Activated naive CD4-positive, alpha-beta T cell treated with anti-CD3 and anti-CD28 coated beads for 36 hours (primary cell): ENCODE measurements around the gene ARRB2. TPM values are rescaled to one million over a fixed set of nuclear protein-coding genes. Genes with fewer than 3 reads are reported as not detected.
"Not testable (repeated sequence)": the region's sequence is repeated elsewhere in the genome, so short reads cannot be mapped to it uniquely, and the experiment has no call there.

Source experiments
- CTCF ChIA-PET: fragments of 350-600 bp; sonication (Branson Sonifier 250); formaldehyde crosslinking; loops from one replicate; lab custom pipeline; 2021; ENCODE audit warnings: antibody characterized with exemption; lab: Charles Lee
- DNase-seq: peaks from one replicate; pipeline ENCODE4 v3.0.0-alpha.2; 2020
- H3K27ac Mint-ChIP-seq: one replicate; pipeline ENCODE4 v1.8.0; 2021; ENCODE audit warnings: mild to moderate bottlenecking, mixed read lengths
- H3K27me3 Mint-ChIP-seq: one replicate; pipeline ENCODE4 v1.8.0; 2021; ENCODE audit warnings: low read depth, mixed read lengths
- H3K36me3 Mint-ChIP-seq: one replicate; pipeline ENCODE4 v1.8.0; 2021; ENCODE audit warnings: low read depth, mixed read lengths
- H3K4me1 Mint-ChIP-seq: one replicate; pipeline ENCODE4 v1.8.0; 2021; ENCODE audit warnings: low read depth, mixed read lengths
- H3K4me3 Mint-ChIP-seq: one replicate; pipeline ENCODE4 v1.8.0; 2021; ENCODE audit warnings: mild to moderate bottlenecking, moderate library complexity, mixed read lengths
- H3K9me3 Mint-ChIP-seq: one replicate; pipeline ENCODE4 v1.8.0; 2021; ENCODE audit warnings: mixed read lengths
- intact Hi-C: fragments of 100-400 bp; cut with micrococcal nuclease; formaldehyde crosslinking; loops from one replicate; pipeline ENCODE4 v1.15.1; 2023
- total RNA-seq, 2 experiments: library from RNA; stranded (reverse); gene quantifications; one replicate each; pipeline ENCODE4 v1.2.3, GENCODE V29; 2021

The ARRB2 gene
- total RNA-seq, 2 experiments from 2014 or later = 169 to 174 TPM

GRCh38 chr17:4704991-4705390, 5.4 kb upstream of the ARRB2 start:
- H3K4me1 Mint-ChIP-seq = peaks cover 58% of the 10 kb centered on the region
- CTCF ChIA-PET = no interaction called here

GRCh38 chr17:4706121-4706520, 4.3 kb upstream of the ARRB2 start:
- H3K36me3 Mint-ChIP-seq = peaks cover 17% of the 10 kb centered on the region
- intact Hi-C loops = no loop called here
- H3K4me1 Mint-ChIP-seq = peaks cover 52% of the 10 kb centered on the region
- no peak for DNase-seq
- no peaks in the 10 kb centered on the region for H3K9me3 Mint-ChIP-seq
- no peaks in the 10 kb centered on the region for H3K27me3 Mint-ChIP-seq
- CTCF ChIA-PET = interaction anchor here (1.0 kb wide), 1 partner anchor 84 kb away, joined by 3 read pairs; no protein-coding TSS in a partner anchor
- H3K27ac Mint-ChIP-seq = no peak overlapping the region
- H3K4me3 Mint-ChIP-seq = peak overlapping the region; percentile 23

More at GRCh38 chr17:4704991-4705390, 5.4 kb upstream of the ARRB2 start:
- H3K4me3 Mint-ChIP-seq = peak overlapping the region; percentile 93
- H3K36me3 Mint-ChIP-seq = peaks cover 14% of the 10 kb centered on the region
- no peaks in the 10 kb centered on the region for H3K9me3 Mint-ChIP-seq
- intact Hi-C loops = no loop called here
- peak overlapping the region; percentile 96 for H3K27ac Mint-ChIP-seq
- no peak for DNase-seq
- no peaks in the 10 kb centered on the region for H3K27me3 Mint-ChIP-seq

- H3K4me1 Mint-ChIP-seq = peaks cover 48% of the 10 kb centered on the region
- H3K27ac Mint-ChIP-seq = peak overlapping the region; percentile 44
- H3K9me3 Mint-ChIP-seq = no peaks in the 10 kb centered on the region
- CTCF ChIA-PET = interaction anchor here (0.6 kb wide), 1 partner anchor 38 kb away, joined by 3 read pairs; no protein-coding TSS in a partner anchor
- intact Hi-C loops = no loop called here
- peaks cover 20% of the 10 kb centered on the region for H3K36me3 Mint-ChIP-seq
- no peaks in the 10 kb centered on the region for H3K27me3 Mint-ChIP-seq
- peak overlapping the region; percentile 62 for H3K4me3 Mint-ChIP-seq
- peak; percentile 80 for DNase-seq
These were observed 2.0 kb upstream of the ARRB2 start for GRCh38 chr17:4708436-4708835.

- H3K27ac Mint-ChIP-seq = peak overlapping the region; percentile 85
- H3K27me3 Mint-ChIP-seq = no peaks in the 10 kb centered on the region
- intact Hi-C loops = loop anchor here (1.0 to 10.0 kb wide), 14 partner anchors 9 to 571 kb away; partner anchors contain the start of genes C17orf107, CYB5D2, MED11 and MINK1
- peaks cover 57% of the 10 kb centered on the region for H3K4me1 Mint-ChIP-seq
- peak overlapping the region; percentile 80 for H3K4me3 Mint-ChIP-seq
- peak; percentile 72 for DNase-seq
- peaks cover 17% of the 10 kb centered on the region for H3K36me3 Mint-ChIP-seq
- H3K9me3 Mint-ChIP-seq = no peaks in the 10 kb centered on the region
- CTCF ChIA-PET = interaction anchor here (0.7 to 1.8 kb wide), 7 partner anchors 8 to 194 kb away, joined by 3 to 12 read pairs (median 3); no protein-coding TSS in a partner anchor
These were observed 532 bp downstream of the ARRB2 start for GRCh38 chr17:4710693-4711634.

GRCh38 chr17:4711661-4712181, 1.3 kb downstream of the ARRB2 start:
- CTCF ChIA-PET = interaction anchor here (0.8 to 1.5 kb wide), 2 partner anchors 9 to 79 kb away, joined by 3 to 8 read pairs; no protein-coding TSS in a partner anchor
- Mint-ChIP-seq H3K4me1 (peaks cover 52% of the 10 kb centered on the region), H3K36me3 (peaks cover 13% of the 10 kb centered on the region), H3K9me3 (no peaks in the 10 kb centered on the region), H3K4me3 (peak overlapping the region; percentile 80), H3K27ac (peak overlapping the region; percentile 85), H3K27me3 (no peaks in the 10 kb centered on the region)
- peak; percentile 18 for DNase-seq
- intact Hi-C loops = loop anchor here (2.0 to 10.0 kb wide), 6 partner anchors 121 to 571 kb away; partner anchors contain the start of genes CYB5D2, MINK1, PFN1 and RABEP1

GRCh38 chr17:4712526-4712925, 2.1 kb downstream of the ARRB2 start:
- intact Hi-C loops = loop anchor here (5.0 to 10.0 kb wide), 4 partner anchors 120 to 570 kb away; partner anchors contain the start of genes CYB5D2, MINK1, RABEP1 and UBE2G1
- H3K36me3 Mint-ChIP-seq = peaks cover 21% of the 10 kb centered on the region
- DNase-seq = no peak
- H3K4me1 Mint-ChIP-seq = peaks cover 52% of the 10 kb centered on the region
- peak overlapping the region; percentile 80 for H3K4me3 Mint-ChIP-seq
- H3K27me3 Mint-ChIP-seq = no peaks in the 10 kb centered on the region
- CTCF ChIA-PET = interaction anchor here (0.6 to 1.5 kb wide), 2 partner anchors 8 to 78 kb away, joined by 3 to 8 read pairs; no protein-coding TSS in a partner anchor
- no peaks in the 10 kb centered on the region for H3K9me3 Mint-ChIP-seq
- peak overlapping the region; percentile 85 for H3K27ac Mint-ChIP-seq

GRCh38 chr17:4714340-4715062, 4.1 kb downstream of the ARRB2 start:
- H3K9me3 Mint-ChIP-seq, H3K27me3 Mint-ChIP-seq, DNase-seq: not testable (repeated sequence)
- intact Hi-C loops = loop anchor here (5.0 to 10.0 kb wide), 4 partner anchors 118 to 570 kb away; partner anchors contain the start of genes CYB5D2, MINK1, RABEP1 and UBE2G1
- Mint-ChIP-seq H3K27ac (peak overlapping the region; percentile 91), H3K36me3 (peaks cover 28% of the 10 kb centered on the region), H3K4me3 (peak overlapping the region; percentile 67), H3K4me1 (peaks cover 42% of the 10 kb centered on the region)
- CTCF ChIA-PET = interaction anchor here (0.6 to 1.1 kb wide), 2 partner anchors 11 to 18 kb away, joined by 3 to 4 read pairs; no protein-coding TSS in a partner anchor

- no peaks in the 10 kb centered on the region for H3K9me3 Mint-ChIP-seq
- H3K4me1 Mint-ChIP-seq = peaks cover 39% of the 10 kb centered on the region
- CTCF ChIA-PET = no interaction called here
- peak overlapping the region; percentile 91 for H3K27ac Mint-ChIP-seq
- no peaks in the 10 kb centered on the region for H3K27me3 Mint-ChIP-seq
- peaks cover 32% of the 10 kb centered on the region for H3K36me3 Mint-ChIP-seq
- DNase-seq = peak; percentile 56
- H3K4me3 Mint-ChIP-seq = peak overlapping the region; percentile 67
- intact Hi-C loops = loop anchor here (10.0 kb wide), 1 partner anchor 570 kb away; the partner anchor contains the start of genes CYB5D2 and ZZEF1
These were observed 4.8 kb downstream of the ARRB2 start for GRCh38 chr17:4715063-4715744.

GRCh38 chr17:4716081-4716480, 5.6 kb downstream of the ARRB2 start:
- Mint-ChIP-seq H3K27ac (peak overlapping the region; percentile 36), H3K4me1 (peaks cover 39% of the 10 kb centered on the region), H3K4me3 (no peak overlapping the region), H3K9me3 (no peaks in the 10 kb centered on the region), H3K36me3 (peaks cover 31% of the 10 kb centered on the region), H3K27me3 (no peaks in the 10 kb centered on the region)
- CTCF ChIA-PET = no interaction called here
- DNase-seq = no peak
- intact Hi-C loops = loop anchor here (10.0 kb wide), 1 partner anchor 571 kb away; the partner anchor contains the start of genes CYB5D2 and ZZEF1

- DNase-seq = no peak
- Mint-ChIP-seq H3K36me3 (peaks cover 31% of the 10 kb centered on the region), H3K9me3 (no peaks in the 10 kb centered on the region), H3K27ac (no peak overlapping the region), H3K4me3 (no peak overlapping the region), H3K27me3 (no peaks in the 10 kb centered on the region), H3K4me1 (peaks cover 24% of the 10 kb centered on the region)
- intact Hi-C loops = loop anchor here (10.0 kb wide), 1 partner anchor 573 kb away; the partner anchor contains the start of genes CYB5D2 and ZZEF1
- CTCF ChIA-PET = no interaction called here
These were observed 7.4 kb downstream of the ARRB2 start for GRCh38 chr17:4717791-4718190.

- Mint-ChIP-seq H3K9me3 (no peaks in the 10 kb centered on the region), H3K36me3 (peaks cover 31% of the 10 kb centered on the region), H3K27ac (no peak overlapping the region), H3K27me3 (no peaks in the 10 kb centered on the region), H3K4me3 (no peak overlapping the region), H3K4me1 (peaks cover 23% of the 10 kb centered on the region)
- CTCF ChIA-PET = no interaction called here
- intact Hi-C loops = loop anchor here (10.0 kb wide), 1 partner anchor 573 kb away; the partner anchor contains the start of genes CYB5D2 and ZZEF1
- DNase-seq = no peak
These were observed 7.8 kb downstream of the ARRB2 start for GRCh38 chr17:4718276-4718675.
